GM23338 (cell line): ENCODE results near the gene CERS2. TPM values are rescaled to one million over a fixed set of nuclear protein-coding genes. Genes with fewer than 3 reads are reported as not detected.

ENCODE experiments used
- ATAC-seq: fragments of 200-7000 bp; cut with Tn5 transposase; 3 replicates; pipeline ENCODE4 v1.9.1; 2020
- DNase-seq: peaks from one replicate; pipeline ENCODE4 v3.0.0-alpha.2; 2015; ENCODE audit warnings: low spot score
- H2AFZ ChIP-seq: fragments of 200-600 bp; sonication (generic); 2 replicates; pipeline ENCODE4 v1.8.0; 2016; ENCODE audit warnings: antibody characterized with exemption, mild to moderate bottlenecking, moderate library complexity
- H3F3A ChIP-seq: fragments of 200-600 bp; sonication (generic); replicated peaks from 2 replicates; pipeline ENCODE4 v1.8.0; 2017; ENCODE audit warnings: antibody characterized with exemption, mixed run types, low read depth
- H3K27ac ChIP-seq: fragments of 200-600 bp; sonication (generic); 2 replicates; pipeline ENCODE4 v1.6.1; 2016; ENCODE audit warnings: low read depth
- H3K27me3 ChIP-seq: fragments of 200-600 bp; sonication (generic); 2 replicates; pipeline ENCODE4 v1.8.0; 2016; ENCODE audit warnings: mild to moderate bottlenecking, mixed run types, moderate library complexity; ENCODE audit not compliant: insufficient read depth
- H3K36me3 ChIP-seq: fragments of 200-600 bp; sonication (generic); 2 replicates; pipeline ENCODE4 v1.8.0; 2016; ENCODE audit warnings: mild to moderate bottlenecking; ENCODE audit not compliant: insufficient read depth
- H3K4me1 ChIP-seq: fragments of 200-600 bp; sonication (generic); 2 replicates; pipeline ENCODE4 v1.8.0; 2016; ENCODE audit warnings: mild to moderate bottlenecking, moderate library complexity; ENCODE audit not compliant: insufficient read depth
- H3K4me2 ChIP-seq: fragments of 200-600 bp; sonication (generic); 2 replicates; pipeline ENCODE4 v1.7.1; 2017; ENCODE audit warnings: mixed run types
- H3K4me3 ChIP-seq: fragments of 200-600 bp; sonication (generic); 2 replicates; pipeline ENCODE4 v1.6.1; 2016; ENCODE audit warnings: mixed run types
- H3K79me2 ChIP-seq: fragments of 200-600 bp; sonication (generic); replicated peaks from 2 replicates; pipeline ENCODE4 v1.8.0; 2017; ENCODE audit warnings: mild to moderate bottlenecking; ENCODE audit not compliant: insufficient read depth
- H3K9me2 ChIP-seq: fragments of 200-600 bp; sonication (generic); 2 replicates; pipeline ENCODE4 v1.8.0; 2017; ENCODE audit not compliant: insufficient read depth
- H4K20me1 ChIP-seq: fragments of 200-600 bp; sonication (generic); replicated peaks from 2 replicates; pipeline ENCODE4 v1.8.0; 2017; ENCODE audit warnings: mild to moderate bottlenecking; ENCODE audit not compliant: insufficient read depth
- H3K27ac Mint-ChIP-seq: 2 replicates; pipeline ENCODE4 v1.8.0; 2020; ENCODE audit warnings: inconsistent platforms, mild to moderate bottlenecking, moderate library complexity, mixed read lengths
- H3K27me3 Mint-ChIP-seq: 3 replicates; pipeline ENCODE4 v1.8.0; 2022; ENCODE audit warnings: low read depth, mild to moderate bottlenecking, moderate library complexity, mixed read lengths, inconsistent platforms; ENCODE audit not compliant: insufficient read depth, poor library complexity
- H3K36me3 Mint-ChIP-seq: 3 replicates; pipeline ENCODE4 v1.8.0; 2021; ENCODE audit warnings: low read depth, mild to moderate bottlenecking, inconsistent platforms, moderate library complexity, mixed read lengths
- H3K4me1 Mint-ChIP-seq: 3 replicates; pipeline ENCODE4 v1.8.0; 2020; ENCODE audit warnings: mild to moderate bottlenecking, inconsistent platforms, mixed read lengths
- H3K4me3 Mint-ChIP-seq: 3 replicates; pipeline ENCODE4 v1.8.0; 2021; ENCODE audit warnings: moderate library complexity, mild to moderate bottlenecking, inconsistent platforms, mixed read lengths
- H3K9me3 Mint-ChIP-seq: 3 replicates; pipeline ENCODE4 v1.8.0; 2020; ENCODE audit warnings: moderate library complexity, mild to moderate bottlenecking, inconsistent platforms, mixed read lengths
- CREB1 ChIP-seq: fragments of 250-450 bp; sonication (Bioruptor Pico); IDR thresholded peaks from 2 replicates; pipeline ENCODE4 v1.5.0; 2020; ENCODE audit warnings: low read depth, mild to moderate bottlenecking, moderate library complexity
- CTCF ChIP-seq, 2 experiments: fragments of 200-600 bp in 1 of 2; sonication (generic) in 1 of 2; conservative IDR thresholded peaks; 2 replicates each; pipeline versions ENCODE4 v1.5.1 to v1.6.1; 2016 to 2017; ENCODE audit warnings: antibody characterized with exemption in 2 of 2, low read depth in 2 of 2, mild to moderate bottlenecking in 2 of 2, moderate library complexity in 1 of 2
- ETS1 ChIP-seq: IDR thresholded peaks from 2 replicates; pipeline ENCODE4 v1.6.1; 2016; ENCODE audit warnings: antibody characterized with exemption
- EZH2 ChIP-seq: fragments of 200-600 bp; sonication (generic); IDR thresholded peaks from one replicate; pipeline ENCODE4 v1.8.0; 2017; ENCODE audit warnings: antibody characterized with exemption, mild to moderate bottlenecking, low read depth; ENCODE audit not compliant: unreplicated experiment
- JUNB ChIP-seq: IDR thresholded peaks from one replicate; pipeline ENCODE4 v1.6.1; 2016; ENCODE audit warnings: antibody characterized with exemption; ENCODE audit not compliant: unreplicated experiment
- NANOG ChIP-seq: IDR thresholded peaks from 2 replicates; pipeline ENCODE4 v1.6.1; 2016; ENCODE audit warnings: antibody characterized with exemption, borderline replicate concordance
- POLR2AphosphoS5 ChIP-seq: IDR thresholded peaks from 2 replicates; pipeline ENCODE4 v1.6.1; 2016; ENCODE audit warnings: antibody characterized with exemption, low read depth
- REST ChIP-seq: IDR thresholded peaks from one replicate; pipeline ENCODE4 v1.6.1; 2018; ENCODE audit warnings: antibody characterized with exemption; ENCODE audit not compliant: unreplicated experiment
- STAT1 ChIP-seq: IDR thresholded peaks from one replicate; pipeline ENCODE4 v1.6.1; 2016; ENCODE audit warnings: antibody characterized with exemption; ENCODE audit not compliant: unreplicated experiment
- ZNF114 ChIP-seq: fragments of 250-450 bp; sonication (Bioruptor Pico); IDR thresholded peaks from 2 replicates; pipeline ENCODE4 v1.5.0; 2020; ENCODE audit warnings: mild to moderate bottlenecking, moderate library complexity
- ZNF331 ChIP-seq: fragments of 250-450 bp; sonication (Bioruptor Pico); IDR thresholded peaks from 2 replicates; pipeline ENCODE4 v1.5.0; 2020; ENCODE audit warnings: low read depth, mild to moderate bottlenecking, moderate library complexity
- ZNF462 ChIP-seq: fragments of 250-450 bp; sonication (Bioruptor Pico); IDR thresholded peaks from 2 replicates; pipeline ENCODE4 v1.5.0; 2020; ENCODE audit warnings: mild to moderate bottlenecking, moderate library complexity
- polyA plus RNA-seq: library from polyadenylated mRNA; unstranded; fragments of >200 nt; fragmentation: Nextera tagmentation; extraction: Ambion mirVana; gene quantifications from 2 replicates; pipeline ENCODE4 v1.2.1, GENCODE V29; 2016
- total RNA-seq: library from RNA; depleted of rRNA; stranded (reverse); fragments of >200 nt; shearing (Covaris generic); gene quantifications from 2 replicates; pipeline ENCODE4 v1.2.3, GENCODE V29; 2014

Gene CERS2
- total and polyA plus RNA-seq, 2 experiments from 2014 or later, result 83.3 to 120 TPM

GRCh38 chr1:150985179-150985825, 10.7 kb upstream of the CERS2 start:
- Histone ChIP-seq H3K27me3 (no peaks in the 10 kb centered on the region), H3K9me2 (no peaks in the 10 kb centered on the region), H3K27ac (no peak overlapping the region), H4K20me1 (no peaks in the 10 kb centered on the region), H3K4me2 (no peak overlapping the region), H3K4me3 (no peak overlapping the region), H2AFZ (no peak overlapping the region), H3K36me3 (no peaks in the 10 kb centered on the region), H3K79me2 (no peaks in the 10 kb centered on the region), H3K4me1 (peaks cover 20% of the 10 kb centered on the region), H3F3A (0 out of 2 replicates have a peak, but pooled peaks cover 3% of the 10 kb centered on the region)
- no peaks in the 10 kb centered on the region; the same call in 2 of the 3 replicates for H3K36me3 Mint-ChIP-seq
- ATAC-seq (no peak), DNase-seq (no peak)
- TF ChIP-seq JUNB (no peak), NANOG (no peak), POLR2AphosphoS5 (no peak), ZNF331 (CRISPR knock-in tag) (no peak), REST (no peak), CTCF (conservative IDR thresholded peaks at IDR 0.05; ENCODE audit: low read depth in 2 of 2) (no peak), ZNF114 (no peak), ZNF462 (CRISPR knock-in tag) (no peak), EZH2 (no peak), CREB1 (CRISPR knock-in tag) (no peak), STAT1 (no peak), ETS1 (no peak)
- H3K4me3 Mint-ChIP-seq, result no peak overlapping the region; the same call in 2 of the 3 replicates
- peaks cover 22% of the 10 kb centered on the region for H3K4me1 Mint-ChIP-seq
- H3K27ac Mint-ChIP-seq, result no peak overlapping the region
- no peaks in the 10 kb centered on the region for H3K9me3 Mint-ChIP-seq
- peaks cover 7% of the 10 kb centered on the region for H3K27me3 Mint-ChIP-seq
